DMS114 treated with DMSO at 0.1 percent for 48 hours (cell line): ENCODE results near the gene FSD1.

Experiments
- DNase-seq: peaks from one replicate; lab custom pipeline; 2025; ENCODE audit not compliant: unreplicated experiment; lab: John Stamatoyannopoulos, UW

The FSD1 gene

DNA sequence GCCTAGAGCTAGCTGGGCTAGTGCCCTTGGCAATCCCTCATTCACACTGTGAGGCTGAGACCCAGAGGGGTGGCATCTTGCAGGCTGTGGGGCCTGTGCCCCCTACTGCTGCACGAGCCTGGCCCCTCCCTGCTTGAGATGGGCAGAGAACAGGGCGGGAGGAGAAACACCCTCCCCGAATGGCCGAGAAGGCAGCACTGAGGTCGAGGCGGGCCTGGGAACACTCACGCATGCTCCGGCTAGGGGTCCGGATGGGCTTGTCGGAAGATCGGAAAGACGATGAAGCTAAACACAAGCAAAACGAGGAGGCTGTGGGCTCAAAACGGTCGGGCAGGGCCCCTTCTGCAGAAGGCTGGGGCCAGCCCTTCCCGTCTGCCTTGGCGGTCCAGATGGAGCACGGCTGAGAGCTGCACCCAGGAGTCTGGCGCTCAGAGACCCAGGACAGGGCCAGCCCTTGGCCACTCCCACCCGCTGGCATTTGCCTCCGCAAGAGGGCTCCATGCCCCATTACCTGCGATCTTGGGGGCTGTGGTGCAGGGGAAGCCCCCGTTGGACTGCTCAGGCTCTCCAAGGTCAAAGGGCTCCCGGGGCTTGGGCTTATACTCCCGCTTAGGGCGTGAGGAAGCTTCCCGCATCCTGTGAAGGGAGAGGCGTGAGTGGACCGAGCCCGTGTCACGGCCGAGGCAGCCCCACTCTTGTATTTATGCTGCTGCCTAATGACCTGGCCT lies 57.9 kb downstream of the FSD1 start:
- no peak for DNase-seq

DNA sequence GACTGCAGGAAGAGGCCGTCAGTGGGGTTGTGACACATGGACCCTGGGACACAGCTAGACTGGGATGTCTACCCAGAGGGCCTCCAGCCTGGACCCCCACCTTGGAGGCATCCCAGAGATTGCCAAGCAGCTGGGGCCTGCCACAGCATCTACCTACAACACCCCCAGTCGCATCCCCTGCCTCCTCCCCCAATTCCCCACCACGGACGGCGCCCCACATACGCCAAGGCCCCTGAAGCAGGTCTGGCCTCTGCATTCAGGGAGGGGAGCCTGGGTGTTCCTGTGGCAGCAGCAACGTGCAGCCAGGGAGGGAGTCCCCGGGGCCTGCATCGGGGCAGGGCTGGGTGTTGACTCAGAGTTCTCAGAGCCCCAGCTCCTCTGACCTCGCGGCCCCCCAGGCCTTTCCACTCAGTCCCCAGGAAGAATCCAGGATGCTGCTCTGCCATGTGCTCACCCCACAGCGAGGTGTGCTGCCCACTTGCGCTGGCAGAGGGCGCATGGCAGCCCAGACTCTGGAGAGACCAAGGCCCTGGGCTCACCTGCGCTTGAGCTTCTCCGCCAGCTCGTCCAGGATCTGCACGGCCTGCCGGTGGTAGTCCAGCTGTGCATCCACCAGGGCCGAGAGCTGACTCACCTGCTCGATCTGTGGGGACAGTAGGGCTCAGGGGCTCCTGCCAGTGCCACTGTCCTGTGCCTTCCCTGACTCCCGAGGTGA lies 58.6 kb downstream of the FSD1 start:
- DNase-seq = no peak

DNA sequence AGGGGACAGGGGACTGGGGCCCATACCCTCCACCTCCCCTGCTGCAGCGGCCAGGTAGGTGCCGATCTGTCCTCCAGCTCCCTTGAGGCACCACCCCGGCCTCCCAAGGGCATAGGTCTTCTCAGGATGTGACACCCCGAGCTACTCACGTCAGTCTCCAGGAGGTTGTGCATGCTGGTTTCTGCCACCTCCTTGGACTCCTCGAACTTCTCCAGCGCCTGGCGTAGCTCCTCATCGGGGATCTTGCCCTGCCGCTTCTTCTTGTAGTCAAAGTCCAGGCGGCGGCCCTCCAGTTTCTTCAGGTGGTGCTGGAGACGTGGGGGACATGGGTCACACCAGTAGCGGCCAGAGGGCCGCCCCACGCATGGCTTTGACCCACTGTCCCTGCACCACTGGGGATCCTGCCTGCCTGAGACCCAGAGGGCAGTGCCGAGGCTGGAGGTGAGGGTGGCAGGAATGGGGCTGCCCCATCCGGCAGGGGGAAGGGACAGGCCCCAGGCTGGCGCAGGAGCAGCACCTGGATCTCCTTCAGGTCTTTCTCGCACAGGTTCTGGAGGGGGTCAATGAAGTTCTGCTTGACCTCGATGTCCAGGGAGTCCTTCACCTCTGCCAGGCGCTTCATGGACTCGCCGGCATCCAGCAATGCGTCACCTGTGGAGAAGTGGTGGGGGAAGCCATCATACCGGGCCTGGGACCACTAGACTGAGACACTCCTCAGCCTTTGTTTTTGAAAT lies 59.3 kb downstream of the FSD1 start:
- no peak for DNase-seq

DNA sequence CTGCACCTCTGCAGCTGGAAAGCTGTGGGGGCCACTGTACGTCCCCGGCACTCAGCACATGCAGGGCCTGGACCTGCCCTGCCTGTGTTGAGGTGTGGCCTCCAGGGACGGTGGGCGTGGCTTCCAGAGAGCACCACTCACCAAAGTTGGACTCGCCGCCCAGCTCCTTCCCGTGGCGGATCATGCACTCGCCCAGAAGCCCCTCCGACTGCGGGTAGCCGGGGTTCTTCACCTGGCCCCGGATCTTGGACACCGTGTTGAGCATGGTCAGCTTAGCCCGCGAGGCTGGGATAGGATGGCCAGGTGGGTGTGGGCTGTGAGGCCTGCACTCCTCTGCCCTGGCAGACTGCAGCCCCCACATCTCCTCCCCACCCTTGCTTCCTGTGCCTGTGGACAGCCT lies 60.9 kb downstream of the FSD1 start:
- no peak for DNase-seq

DNA sequence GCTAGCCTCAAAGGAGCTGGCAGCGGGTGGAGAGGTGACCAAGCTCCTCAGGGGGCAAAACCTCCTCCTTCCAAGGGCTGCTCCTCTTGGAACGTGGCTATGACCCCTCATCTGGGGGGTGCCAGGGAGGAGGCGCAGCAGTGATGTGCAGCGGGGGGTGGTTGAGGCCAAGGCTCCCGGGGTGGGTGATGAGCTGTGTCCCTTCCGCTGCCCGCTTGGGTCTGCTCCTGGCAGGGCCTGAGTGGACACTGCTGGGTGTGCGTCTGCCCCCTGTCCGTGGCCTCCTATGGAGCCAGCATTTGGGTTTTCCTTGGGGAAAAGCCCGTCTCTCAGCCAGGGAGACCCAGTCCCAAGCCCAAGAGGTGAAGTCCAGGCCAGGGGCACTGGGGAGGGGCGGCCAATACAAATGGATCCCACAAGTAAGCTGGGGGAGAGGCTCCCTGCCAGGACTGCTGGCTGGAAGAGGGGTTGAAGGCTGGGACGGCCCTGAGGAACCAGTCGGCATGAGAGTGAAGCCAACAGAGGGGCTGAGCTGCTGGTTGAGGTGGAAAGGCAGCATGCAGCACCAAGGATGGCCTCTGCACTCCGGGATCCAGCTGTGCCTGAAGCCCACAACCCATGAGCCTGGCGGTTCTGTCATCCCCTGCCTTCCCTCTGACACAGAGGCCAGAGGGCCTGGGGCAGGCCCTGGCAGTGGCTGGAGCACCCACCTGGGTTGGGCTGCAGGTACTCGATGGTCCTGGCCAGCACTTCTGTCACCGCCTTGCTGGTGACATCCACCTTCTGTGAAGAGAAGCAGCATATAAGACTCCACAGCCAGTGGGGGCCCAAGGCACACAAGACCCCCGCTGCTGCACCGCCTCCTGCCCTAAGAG lies 61.6 kb downstream of the FSD1 start:
- DNase-seq = no peak

DNA sequence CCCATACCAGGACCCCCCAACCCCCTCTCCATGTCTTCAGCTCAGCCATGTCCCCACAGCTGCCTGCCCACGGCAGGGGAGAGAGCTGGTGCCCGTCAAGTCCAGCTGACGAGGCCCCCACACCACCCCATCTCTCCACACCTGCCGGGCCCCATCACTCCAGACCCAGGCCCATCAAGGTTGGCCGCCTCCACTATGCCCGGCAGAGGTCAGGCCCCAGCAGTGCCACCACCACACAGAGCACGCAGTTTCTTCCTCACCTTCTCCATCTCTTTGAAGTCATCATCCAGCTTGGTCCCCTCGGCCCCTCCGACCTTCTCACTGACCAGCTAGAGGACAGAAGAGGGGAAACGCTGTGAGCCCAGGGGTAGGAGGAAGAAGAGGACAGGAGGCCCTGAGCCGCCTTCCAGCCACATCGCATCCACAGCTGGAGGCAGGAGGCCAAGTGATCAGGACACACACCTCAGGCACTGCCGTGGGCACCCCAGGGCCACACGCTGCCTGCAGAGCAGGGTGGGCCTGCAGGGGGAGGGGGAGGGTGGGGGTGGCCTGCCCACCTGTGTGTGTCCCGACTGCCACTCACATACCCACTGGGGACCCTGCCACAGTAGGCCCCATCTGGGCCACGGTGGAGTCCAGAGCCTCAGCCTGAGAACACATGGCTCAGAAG lies 62.4 kb downstream of the FSD1 start:
- no peak for DNase-seq

DNA sequence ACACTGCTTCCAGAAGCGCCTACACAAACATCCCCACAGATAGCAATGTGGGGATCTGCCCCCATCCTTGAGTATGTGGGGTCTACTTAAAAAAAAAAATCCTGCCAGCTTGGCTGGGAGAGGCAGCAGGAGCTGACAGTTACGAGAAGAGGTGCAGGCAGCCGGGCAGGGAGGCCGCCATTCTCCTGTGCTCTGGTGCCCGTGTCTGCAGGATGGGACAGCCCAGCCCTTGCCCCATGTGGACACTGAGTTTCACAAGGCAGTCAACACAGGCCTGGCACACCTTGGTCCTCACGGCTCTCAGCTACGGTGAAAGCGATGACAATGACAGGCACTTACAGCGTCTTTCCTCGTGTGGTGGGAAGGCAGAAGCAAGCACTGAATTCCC lies 62.9 kb downstream of the FSD1 start:
- no peak for DNase-seq

DNA sequence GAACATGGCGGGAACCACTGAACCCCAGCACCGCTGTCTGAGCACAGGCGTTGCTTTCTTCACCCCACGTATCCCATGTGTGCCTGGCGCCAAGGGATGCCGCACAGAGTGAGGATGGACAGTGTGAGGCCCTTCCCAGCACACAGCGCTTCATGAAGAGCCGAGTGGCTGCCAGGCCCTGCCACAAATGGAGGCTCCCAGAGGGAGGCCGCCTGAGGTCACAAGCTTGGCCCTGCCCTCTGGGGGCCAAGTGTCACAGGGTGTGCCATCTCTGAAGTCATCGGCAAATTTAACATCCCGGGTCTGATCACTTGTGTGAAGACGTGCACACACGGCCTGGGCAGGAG lies 63.4 kb downstream of the FSD1 start:
- DNase-seq = no peak

DNA sequence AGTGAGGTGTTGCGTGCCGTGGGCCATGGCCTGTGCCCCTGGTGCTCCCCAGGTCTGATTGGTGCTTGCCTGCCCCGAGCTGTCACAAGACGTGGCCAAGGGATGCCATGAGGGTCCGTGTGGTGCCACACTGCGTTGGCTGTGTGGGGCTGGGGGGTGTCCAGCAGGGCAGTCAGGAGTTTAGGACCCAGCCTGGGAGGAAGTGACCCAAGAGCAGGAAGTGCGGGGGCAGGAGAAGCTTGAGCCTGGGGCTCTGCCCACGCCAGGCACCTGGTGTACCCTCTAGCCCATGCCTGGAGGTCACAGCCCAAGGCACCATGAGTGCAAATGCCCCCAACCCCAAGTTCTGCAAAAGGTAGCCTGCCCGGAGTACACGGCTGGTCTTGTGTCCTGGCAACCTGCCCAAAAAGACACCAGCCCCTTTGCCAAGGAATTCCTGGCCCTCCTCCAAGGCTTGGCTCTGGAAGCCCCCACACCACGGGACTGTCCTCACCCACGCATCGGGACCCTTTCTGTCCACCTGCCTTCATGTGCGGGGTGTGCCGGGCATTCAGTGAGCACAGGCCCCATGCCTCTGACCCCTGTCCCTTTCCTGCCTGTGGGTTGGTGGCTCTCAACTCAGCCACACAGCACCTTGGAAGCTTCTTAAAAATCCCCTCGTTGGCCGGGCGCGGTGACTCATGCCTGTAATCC lies 63.9 kb downstream of the FSD1 start:
- no peak for DNase-seq

DNA sequence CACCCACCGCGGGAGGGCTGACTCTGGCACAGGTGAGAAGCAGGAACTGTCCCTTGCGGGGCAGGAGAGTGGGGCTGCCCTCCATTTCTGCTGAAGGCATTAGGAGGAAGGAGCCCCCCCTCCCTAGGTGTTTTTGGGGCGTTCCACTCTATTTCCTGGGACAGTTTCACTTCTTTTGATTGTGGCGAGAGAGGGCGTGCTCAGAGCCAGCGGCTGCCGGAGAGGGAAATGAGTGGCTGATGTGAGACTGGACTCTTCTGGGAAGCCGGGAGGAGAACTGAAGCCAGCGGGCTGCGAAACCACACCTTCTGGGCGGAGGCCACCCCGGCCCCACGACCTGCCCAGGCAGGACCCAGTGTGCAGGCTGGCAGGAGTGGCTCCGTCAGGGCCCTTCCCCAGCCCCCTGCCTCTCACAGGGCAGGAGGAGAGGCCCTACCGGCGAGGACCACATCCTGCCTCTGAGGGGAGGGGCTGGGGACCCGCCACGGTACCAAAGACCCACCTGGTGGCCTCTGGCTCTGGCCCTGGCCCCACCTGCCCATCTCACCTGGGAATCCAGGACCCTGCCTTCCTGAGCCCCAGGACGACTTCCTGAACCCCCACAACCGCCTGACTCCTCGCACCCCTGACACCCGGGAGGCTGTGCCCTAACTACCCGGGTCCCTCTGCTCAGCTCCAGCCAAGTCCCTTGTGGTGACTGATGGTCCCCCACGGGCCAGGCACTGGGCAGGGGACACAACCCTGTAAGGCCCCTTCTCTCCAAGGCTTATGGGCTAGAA lies 64.9 kb downstream of the FSD1 start:
- DNase-seq = no peak

DNA sequence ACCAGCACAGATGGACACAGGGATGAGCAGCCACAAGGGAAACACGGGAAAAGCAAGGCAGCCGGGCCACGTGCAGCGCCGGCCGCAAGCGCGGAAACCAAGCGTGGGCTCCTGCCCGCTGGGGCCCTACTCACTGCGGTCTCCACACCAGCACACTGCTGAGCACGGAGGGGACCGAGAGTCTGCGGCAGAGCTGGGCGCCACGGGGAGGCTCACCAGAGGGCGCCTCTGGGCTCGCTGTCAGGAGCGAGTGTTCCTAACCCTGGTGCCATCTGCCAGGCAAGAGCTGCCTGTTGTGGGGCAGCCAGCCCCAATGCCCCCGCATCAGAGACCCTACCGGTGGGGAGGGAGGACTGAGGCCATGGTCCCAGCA lies 65.5 kb downstream of the FSD1 start:
- no peak for DNase-seq

DNA sequence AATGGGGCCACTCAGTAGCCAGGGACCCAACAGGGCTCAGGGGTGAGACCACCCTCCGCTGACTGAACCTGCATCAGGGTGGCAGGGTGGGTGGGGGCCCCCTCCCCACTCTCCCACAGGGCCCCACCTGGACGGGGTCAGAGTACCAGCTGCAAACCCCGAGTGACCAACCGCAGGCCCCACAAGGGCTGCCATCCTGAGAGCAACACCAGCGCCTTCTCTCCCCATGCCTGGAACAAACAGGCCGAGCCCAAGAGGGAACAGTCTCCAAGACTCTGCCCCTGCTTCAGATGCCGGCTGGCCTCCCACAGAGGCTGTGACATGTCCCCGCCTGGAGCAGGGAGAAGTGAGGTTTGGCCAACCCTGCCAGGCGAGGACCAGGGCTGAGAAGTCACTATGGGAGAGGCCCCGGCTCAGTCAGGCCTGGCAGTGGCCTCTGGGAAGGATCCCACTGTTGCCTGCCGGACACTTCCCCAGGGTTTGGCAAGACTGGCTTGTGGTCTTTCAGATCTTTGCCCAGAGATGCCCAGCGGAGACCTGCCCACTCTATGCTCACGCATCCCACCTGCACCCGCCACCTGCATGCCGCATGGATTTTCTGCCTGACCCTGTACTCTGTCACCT lies 66.1 kb downstream of the FSD1 start:
- DNase-seq = no peak

DNA sequence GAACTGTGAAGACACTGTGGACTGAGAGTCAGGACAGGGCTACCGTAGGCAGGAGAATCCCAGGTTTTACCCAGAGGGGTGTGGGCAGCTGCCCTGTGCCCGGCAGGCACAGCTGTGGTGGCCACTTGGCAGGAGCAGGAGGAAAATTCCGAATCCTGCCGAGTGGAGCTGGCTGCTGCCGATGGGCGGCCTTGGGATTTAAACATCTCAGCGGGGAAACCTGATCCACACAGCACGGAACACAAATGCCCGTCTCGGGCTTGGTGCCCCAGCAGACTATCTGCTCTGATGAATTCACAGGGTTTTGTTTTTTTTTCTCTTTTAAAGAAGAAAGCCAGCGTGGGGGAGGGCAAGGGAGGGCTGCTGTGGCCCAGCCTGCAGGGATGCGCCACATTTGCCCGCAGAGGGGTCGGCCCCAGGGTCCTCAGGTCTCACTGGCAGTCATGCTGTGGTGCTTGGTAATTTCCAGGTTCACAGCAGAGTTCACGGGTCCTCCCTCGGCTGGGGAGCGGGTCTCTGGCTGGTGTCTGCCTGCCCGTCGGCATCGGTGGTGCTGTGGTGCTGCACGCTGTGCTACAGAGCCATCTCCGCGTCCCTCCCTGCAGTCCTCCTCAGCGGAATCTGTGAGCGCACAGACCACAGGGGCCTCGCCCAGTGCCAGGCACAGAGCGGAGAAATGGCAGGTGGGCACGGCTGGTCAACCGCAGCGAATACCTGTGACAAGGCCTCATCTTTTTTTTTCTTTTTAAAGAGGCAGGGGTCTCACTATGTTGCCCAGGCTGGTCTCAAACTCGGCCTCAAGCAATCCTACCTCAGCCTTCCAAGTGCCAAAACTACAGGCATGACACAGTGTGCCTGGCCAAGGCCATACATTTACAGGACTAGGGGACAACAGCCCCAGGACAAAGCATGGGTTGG lies 67.1 kb downstream of the FSD1 start:
- no peak for DNase-seq

DNA sequence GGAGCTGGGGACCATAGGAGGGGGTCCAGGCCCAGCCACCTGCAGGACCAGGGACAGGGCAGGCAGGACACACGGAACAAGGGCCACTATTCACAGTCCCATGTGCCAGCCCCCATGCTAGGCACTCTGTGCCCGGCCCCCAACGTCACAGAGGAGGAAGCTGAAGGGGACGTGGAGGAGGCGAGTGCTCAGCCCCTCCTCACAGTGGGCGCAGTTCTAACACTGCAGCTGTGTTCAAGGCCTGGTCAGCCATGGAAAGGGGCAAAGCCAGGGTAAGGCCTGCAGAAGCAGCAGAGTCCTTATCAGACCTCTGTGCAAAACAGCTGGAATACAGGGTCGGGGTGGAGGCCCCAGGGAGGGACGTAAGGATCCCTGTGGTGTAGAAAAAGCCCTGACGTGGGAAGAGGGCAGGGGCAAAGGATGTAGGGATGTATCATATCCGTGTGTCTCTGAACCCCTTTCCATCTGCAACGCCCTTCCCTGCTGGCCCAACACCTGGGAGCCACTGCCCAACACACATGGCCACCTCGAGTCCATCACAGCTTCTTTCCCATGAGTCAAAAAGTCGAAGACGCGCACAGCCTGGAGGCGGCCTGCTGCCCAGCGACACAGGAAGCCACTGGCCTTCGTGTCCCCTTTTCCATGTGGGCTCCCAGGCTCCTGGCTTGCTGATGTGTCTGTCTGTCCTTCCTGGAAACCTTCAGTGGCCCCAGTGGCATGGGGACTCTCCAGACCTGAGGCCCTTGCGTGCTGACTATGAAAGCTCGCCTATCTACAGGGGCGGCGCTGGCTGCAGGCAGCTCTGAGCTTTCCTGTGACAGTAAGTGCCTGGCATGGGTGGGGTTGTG lies 68.0 kb downstream of the FSD1 start:
- DNase-seq = no peak

DNA sequence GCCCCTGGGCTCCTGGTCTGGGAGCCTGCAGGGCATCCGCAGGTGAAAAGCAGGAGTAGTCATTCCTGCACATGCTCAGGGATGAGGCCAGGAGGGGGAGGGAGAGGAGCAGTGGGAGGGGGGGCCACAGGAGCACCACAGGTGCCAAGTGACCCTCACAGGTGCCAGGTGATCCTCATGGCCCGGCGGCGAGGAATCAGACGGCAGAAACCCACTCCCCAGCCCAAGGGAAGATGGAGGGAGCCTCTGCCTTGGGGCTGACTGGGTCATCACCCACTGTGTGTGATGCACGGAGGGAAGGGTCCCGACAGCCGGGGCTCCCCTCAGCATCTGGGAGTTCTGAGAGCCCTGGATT lies 68.6 kb downstream of the FSD1 start:
- no peak for DNase-seq
